Measurements from ENCODE around the gene DIAPH1.
"Not testable (repeated sequence)": the region's sequence is repeated elsewhere in the genome, so short reads cannot be mapped to it uniquely, and the experiment has no call there.

DIAPH1 gene

DNA sequence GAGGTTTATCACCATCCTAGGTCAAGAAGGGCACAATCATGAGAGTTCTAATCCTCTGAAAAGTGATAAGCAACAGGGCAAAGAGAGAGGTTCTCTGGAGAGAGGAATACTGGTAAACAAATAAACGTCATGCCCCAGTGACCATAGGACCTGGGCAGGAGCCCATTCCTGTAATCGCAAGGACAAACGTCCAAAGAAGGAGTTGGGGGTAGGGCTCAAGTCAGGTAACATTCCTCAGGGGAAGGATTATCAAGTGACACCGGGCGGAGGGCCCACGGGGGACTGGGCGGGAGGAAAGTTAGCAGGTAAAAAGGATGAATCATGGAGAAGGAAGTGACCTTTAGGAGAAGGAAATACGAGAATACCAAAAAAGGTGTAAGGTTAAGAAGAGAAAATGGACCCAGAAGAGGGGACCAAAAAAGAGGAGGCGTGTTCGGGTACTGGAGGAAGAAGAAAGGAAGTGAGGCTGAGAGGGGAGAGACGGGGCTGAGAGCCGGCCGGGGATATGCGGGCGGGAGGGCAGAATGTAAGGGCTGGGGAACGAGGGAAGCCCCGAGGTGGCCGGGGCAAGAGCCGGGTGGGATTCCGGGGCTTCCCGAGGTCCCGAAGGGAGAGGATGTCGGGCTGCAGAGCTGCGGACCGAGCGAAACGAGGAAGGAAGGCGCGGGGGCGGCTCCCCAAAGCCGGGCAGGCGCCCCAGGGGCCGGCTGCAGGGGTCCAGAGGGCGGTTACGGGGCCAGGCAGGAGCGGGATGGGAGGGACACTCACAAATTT is 583 bp downstream of the DIAPH1 start:
- H3K4me3 Mint-ChIP-seq = peak overlapping the region; percentile 97
- peaks cover 36% of the 10 kb centered on the region for H3K36me3 Mint-ChIP-seq (ENCODE audit: insufficient read depth)
- ATAC-seq (replicated peaks; ENCODE audit: extremely low read depth, poor library complexity, severe bottlenecking) = peak; percentile 54
- DNase-seq (ENCODE audit: low spot score in 2 of 2) = peak; percentile 24 to 38
- H3K9me3 Mint-ChIP-seq = no peaks in the 10 kb centered on the region
- H3K27ac Mint-ChIP-seq (ENCODE audit: low read depth) = peak overlapping the region; percentile 86
- no peaks in the 10 kb centered on the region for H3K27me3 Mint-ChIP-seq
- H3K4me1 Mint-ChIP-seq = peaks cover 42% of the 10 kb centered on the region

DNA sequence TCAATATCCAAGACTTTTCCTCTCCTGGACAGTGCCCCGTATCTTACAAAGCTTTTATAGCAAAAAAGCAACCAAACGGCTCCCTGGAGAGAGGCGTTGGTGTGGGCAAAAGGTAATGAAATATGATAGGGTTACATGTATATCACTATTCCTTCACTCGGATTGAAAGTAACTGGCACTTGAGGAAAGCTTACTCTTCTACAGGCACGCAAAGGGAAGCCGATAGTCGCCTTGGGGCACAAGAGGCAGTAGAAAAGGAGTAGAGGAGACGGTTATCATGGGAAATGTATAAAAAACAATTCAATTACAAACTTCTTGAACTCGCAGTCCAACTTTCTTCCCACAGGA is 1.1 kb downstream of the DIAPH1 start:
- H3K27ac Mint-ChIP-seq (ENCODE audit: low read depth) = peak overlapping the region; percentile 86
- H3K9me3 Mint-ChIP-seq = no peaks in the 10 kb centered on the region
- DNase-seq (ENCODE audit: low spot score in 2 of 2) (no peak), ATAC-seq (replicated peaks; ENCODE audit: extremely low read depth, poor library complexity, severe bottlenecking) (no peak)
- no peaks in the 10 kb centered on the region for H3K27me3 Mint-ChIP-seq
- peak overlapping the region; percentile 97 for H3K4me3 Mint-ChIP-seq
- H3K36me3 Mint-ChIP-seq (ENCODE audit: insufficient read depth) = peaks cover 32% of the 10 kb centered on the region
- H3K4me1 Mint-ChIP-seq = peaks cover 48% of the 10 kb centered on the region

DNA sequence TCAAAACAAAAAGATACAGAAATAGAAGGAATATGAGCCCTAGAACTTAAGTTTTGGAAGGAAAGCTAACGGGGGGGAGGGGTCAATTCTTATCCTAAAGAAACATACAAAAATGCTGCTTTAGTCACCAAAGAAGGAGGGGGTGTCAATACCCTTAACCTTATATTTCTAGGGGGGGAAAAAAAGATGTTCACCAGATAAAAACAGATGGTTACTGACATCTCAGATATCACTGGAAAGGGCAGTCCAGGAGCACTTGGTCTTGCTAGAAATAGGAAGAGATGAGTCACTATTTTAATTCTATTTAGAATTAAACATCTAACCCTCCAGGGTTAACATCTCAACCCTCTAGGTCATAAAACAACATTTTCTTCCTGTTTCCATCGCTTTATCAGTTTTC is 1.7 kb downstream of the DIAPH1 start:
- no peak for ATAC-seq (replicated peaks; ENCODE audit: extremely low read depth, poor library complexity, severe bottlenecking)
- H3K4me1 Mint-ChIP-seq = peaks cover 53% of the 10 kb centered on the region

DNA sequence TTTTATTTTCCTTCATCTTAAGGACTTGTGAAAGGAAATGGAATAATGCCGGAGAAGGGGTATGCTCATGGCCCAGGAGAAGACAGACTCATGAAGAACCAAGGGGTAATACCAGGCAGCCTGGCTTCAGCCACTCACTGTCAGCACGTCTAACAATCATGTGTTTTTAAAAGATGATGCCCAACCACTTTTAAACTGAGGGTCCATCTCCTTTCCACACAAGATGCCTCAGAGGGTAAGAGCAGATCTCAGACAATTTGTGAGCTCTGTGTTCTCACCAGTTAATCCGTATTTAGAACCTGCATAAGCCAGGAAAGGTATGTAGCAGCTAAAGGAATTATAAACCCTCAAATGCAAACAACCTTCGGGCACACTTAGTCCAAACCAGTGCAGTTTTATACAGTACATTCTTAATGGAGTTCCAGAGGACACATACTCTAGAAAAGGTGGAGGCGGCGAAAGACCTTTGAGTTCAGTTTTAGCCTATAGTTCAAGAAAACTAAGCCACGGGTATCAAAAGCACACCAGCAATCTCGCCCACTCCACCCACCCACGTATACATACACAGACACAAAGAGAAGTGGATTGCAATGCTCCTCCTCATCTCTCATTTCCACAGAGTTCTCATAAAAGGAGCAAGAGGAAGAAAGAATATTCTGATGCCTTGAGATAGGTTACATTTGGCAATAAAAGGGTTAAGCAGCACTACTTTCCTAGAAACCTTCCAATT is 2.6 kb downstream of the DIAPH1 start:
- Mint-ChIP-seq H3K9me3 (no peaks in the 10 kb centered on the region), H3K36me3 (ENCODE audit: insufficient read depth) (peaks cover 30% of the 10 kb centered on the region), H3K27me3 (no peaks in the 10 kb centered on the region), H3K4me1 (peaks cover 60% of the 10 kb centered on the region), H3K27ac (ENCODE audit: low read depth) (peak overlapping the region; percentile 86), H3K4me3 (peak overlapping the region; percentile 97)
- no peak for DNase-seq (ENCODE audit: low spot score in 2 of 2)
- no peak for ATAC-seq (replicated peaks; ENCODE audit: extremely low read depth, poor library complexity, severe bottlenecking)

More for the DNA sequence above, 1.7 kb downstream of the DIAPH1 start:
- Mint-ChIP-seq H3K4me3 (peak overlapping the region; percentile 97), H3K9me3 (no peaks in the 10 kb centered on the region), H3K27ac (ENCODE audit: low read depth) (peak overlapping the region; percentile 86), H3K36me3 (ENCODE audit: insufficient read depth) (peaks cover 27% of the 10 kb centered on the region), H3K27me3 (no peaks in the 10 kb centered on the region)
- DNase-seq (ENCODE audit: low spot score in 2 of 2) = no peak

DNA sequence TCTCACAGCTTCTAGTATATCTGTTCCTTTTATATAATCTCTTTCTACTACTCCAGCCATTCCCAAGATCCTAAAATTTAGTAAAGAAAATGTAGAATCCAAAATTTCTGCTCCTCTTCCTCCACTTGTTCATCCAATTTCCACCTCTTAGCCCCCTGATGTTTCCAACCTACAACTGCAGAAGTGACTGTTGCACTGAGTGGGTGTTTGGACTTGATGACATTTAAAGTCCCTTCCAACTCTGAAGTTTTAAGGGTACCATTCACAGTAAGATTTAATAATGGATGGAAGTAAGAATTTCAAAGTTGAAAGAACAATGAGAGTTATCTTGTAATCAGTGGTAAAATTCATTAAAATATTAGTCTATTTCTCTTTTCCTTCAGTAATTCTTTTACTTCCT is 5.5 kb downstream of the DIAPH1 start:
- Mint-ChIP-seq H3K4me1 (peaks cover 83% of the 10 kb centered on the region), H3K9me3 (no peaks in the 10 kb centered on the region), H3K36me3 (ENCODE audit: insufficient read depth) (peaks cover 31% of the 10 kb centered on the region), H3K4me3 (peak overlapping the region; percentile 44), H3K27me3 (no peaks in the 10 kb centered on the region), H3K27ac (ENCODE audit: low read depth) (peak overlapping the region; percentile 73)
- DNase-seq (ENCODE audit: low spot score in 2 of 2) = no peak
- ATAC-seq (replicated peaks; ENCODE audit: extremely low read depth, poor library complexity, severe bottlenecking) = no peak

DNA sequence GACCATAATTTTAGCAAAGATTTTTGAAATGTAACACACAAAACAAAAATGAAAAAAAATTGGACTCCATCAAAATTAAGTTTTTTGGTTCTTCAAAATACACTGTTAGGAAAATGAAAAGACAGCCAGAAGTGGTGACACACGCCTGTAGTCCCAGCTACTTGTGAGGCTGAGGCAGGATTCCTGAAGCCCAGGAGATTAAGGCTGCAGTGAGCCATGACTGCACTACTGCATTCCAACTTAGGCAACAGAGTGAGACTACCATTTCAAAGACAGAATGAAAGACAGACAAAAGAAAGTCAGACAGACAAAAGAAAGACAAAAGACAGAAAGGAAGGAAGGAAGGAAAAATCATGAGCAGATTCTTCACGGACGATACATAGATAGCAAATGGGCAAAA is 7.5 kb downstream of the DIAPH1 start:
- no peaks in the 10 kb centered on the region for H3K9me3 Mint-ChIP-seq
- peaks cover 83% of the 10 kb centered on the region for H3K4me1 Mint-ChIP-seq
- H3K27me3 Mint-ChIP-seq = no peaks in the 10 kb centered on the region
- H3K36me3 Mint-ChIP-seq (ENCODE audit: insufficient read depth) = peaks cover 25% of the 10 kb centered on the region
- DNase-seq (ENCODE audit: low spot score in 2 of 2) (no peak), ATAC-seq (replicated peaks; ENCODE audit: extremely low read depth, poor library complexity, severe bottlenecking) (no peak)
- peak overlapping the region; percentile 84 for H3K27ac Mint-ChIP-seq (ENCODE audit: low read depth)
- H3K4me3 Mint-ChIP-seq = peak overlapping the region; percentile 29

DNA sequence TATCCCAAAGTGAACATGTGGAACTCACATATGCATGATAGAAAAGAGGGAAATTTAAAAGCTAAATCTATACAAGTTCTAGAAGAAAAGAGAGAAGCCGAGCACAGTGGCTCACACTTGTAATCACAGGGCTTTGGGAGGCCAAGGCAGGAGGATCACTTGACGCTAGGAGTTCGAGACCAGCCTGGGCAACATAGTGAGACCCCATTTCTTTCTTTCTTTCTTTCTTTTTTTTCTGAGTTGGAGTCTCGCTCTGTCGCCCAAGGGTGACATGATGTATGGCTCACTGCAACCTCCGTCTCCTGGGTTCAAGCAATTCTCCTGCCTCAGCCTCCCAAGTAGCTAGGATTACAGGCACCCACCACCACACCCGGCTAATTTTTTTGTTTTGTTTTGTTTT is 8.9 kb downstream of the DIAPH1 start:
- Mint-ChIP-seq H3K27ac (ENCODE audit: low read depth) (peak overlapping the region; percentile 84), H3K36me3 (ENCODE audit: insufficient read depth) (peaks cover 17% of the 10 kb centered on the region), H3K4me1 (peaks cover 85% of the 10 kb centered on the region)
- H3K4me3 Mint-ChIP-seq; ATAC-seq (replicated peaks; ENCODE audit: extremely low read depth, poor library complexity, severe bottlenecking); H3K27me3 Mint-ChIP-seq; DNase-seq (ENCODE audit: low spot score in 2 of 2); H3K9me3 Mint-ChIP-seq: not testable (repeated sequence)

DNA sequence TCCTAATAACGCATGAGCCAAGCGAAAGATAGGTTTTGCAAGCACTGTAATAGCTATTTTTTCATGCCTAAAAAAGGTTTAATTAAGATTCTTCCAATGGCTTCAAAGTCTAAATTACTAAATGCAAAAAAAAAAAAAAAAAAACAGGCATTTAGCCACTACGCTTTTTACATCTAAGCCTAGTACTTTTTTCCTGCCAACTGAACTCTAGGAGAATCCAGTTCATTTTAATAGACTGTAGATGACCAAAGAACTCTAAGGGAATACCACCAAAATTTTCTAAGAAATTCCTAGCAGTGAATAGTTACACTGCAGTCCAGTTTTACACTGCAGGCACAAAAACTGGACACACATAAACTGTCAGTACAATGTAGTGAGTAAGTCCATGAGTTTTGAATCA is 9.8 kb downstream of the DIAPH1 start:
- no peak for ATAC-seq (replicated peaks; ENCODE audit: extremely low read depth, poor library complexity, severe bottlenecking)
- Mint-ChIP-seq H3K9me3 (no peaks in the 10 kb centered on the region), H3K4me3 (no peak overlapping the region), H3K27ac (ENCODE audit: low read depth) (peak overlapping the region; percentile 84), H3K4me1 (peaks cover 86% of the 10 kb centered on the region), H3K27me3 (no peaks in the 10 kb centered on the region), H3K36me3 (ENCODE audit: insufficient read depth) (peaks cover 19% of the 10 kb centered on the region)
- DNase-seq (ENCODE audit: low spot score in 2 of 2) = no peak

DNA sequence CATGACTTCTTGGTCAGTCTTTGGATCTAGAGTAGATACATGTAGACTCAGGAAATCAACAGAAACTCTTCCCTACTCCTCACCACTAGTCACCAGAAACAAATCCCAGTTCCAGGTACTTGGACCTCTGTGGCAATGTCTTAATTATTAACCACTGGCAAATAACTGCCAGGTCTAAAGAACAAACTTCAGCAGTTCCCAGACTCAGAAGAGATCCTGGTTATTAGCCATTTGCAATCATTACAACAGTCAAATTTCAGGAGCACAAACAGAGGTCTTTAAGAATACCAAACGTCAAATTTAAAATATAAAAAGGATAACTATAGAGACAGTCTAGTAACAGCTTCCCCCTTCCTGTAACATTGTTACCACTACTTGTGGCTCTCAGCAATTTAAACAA is 10.2 kb downstream of the DIAPH1 start:
- ATAC-seq (replicated peaks; ENCODE audit: extremely low read depth, poor library complexity, severe bottlenecking) (no peak), DNase-seq (ENCODE audit: low spot score in 2 of 2) (no peak)
- Mint-ChIP-seq H3K9me3 (no peaks in the 10 kb centered on the region), H3K4me3 (peak overlapping the region; percentile 71), H3K27ac (ENCODE audit: low read depth) (peak overlapping the region; percentile 84), H3K4me1 (peaks cover 86% of the 10 kb centered on the region), H3K27me3 (no peaks in the 10 kb centered on the region), H3K36me3 (ENCODE audit: insufficient read depth) (peaks cover 19% of the 10 kb centered on the region)

DNA sequence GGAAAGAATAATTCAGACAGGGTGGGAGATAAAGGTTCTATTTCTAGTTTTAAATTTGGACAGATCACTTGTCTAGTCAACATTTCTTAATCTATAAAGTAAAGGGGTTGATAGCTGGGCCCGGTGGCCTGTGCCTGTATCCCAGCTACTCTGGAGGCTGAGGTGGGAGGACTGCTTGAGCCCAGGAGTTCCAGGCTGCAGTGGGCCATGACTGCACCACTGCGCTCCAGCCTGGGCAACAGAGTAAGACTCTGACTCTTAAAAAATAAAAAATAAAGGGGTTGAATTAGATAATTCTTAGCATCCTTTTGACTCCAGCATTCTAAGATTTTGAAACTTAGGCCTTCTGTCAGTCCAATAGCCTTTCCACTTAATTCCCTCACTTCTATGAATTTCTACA is 10.8 kb downstream of the DIAPH1 start:
- no peak for ATAC-seq (replicated peaks; ENCODE audit: extremely low read depth, poor library complexity, severe bottlenecking)
- Mint-ChIP-seq H3K27me3 (no peaks in the 10 kb centered on the region), H3K36me3 (ENCODE audit: insufficient read depth) (peaks cover 19% of the 10 kb centered on the region), H3K9me3 (no peaks in the 10 kb centered on the region), H3K4me3 (peak overlapping the region; percentile 71), H3K4me1 (peaks cover 86% of the 10 kb centered on the region), H3K27ac (ENCODE audit: low read depth) (peak overlapping the region; percentile 84)
- DNase-seq (ENCODE audit: low spot score in 2 of 2) = no peak

DNA sequence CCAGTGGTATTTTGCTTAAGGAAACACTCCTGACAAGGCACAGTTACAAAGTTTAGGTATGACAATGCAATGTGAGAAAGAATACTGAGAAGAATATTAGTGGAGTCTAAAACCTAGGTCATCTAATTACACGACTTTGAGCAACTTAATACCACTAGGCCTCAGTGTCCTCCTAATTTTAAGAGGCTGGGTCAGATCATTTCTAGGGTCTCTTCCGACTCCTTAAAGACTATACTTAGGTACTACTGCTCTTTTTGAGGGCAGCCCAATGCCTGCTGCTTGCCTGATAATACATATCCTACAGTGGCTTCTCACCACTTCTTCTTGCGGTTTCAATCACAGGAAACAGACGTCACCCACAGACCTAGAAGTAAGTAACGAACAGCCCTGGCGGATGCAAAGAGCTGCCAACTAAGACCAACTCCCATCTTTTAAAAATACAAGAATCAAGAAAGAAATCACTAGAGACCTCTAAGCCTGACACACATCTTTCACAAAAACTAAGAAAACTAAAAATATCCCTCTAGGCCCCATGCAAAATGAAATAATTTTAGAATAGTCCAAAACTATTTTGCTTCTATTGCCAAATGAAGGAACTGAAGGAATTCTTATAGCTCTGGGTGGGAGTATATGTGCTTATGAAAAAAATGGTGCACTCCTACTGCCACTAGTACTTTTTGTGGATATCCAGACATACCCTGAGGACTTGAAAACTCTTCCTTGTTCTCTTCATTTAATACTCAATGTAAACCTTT is 13.1 kb downstream of the DIAPH1 start:
- H3K36me3 Mint-ChIP-seq (ENCODE audit: insufficient read depth) = peaks cover 9% of the 10 kb centered on the region
- no peaks in the 10 kb centered on the region for H3K27me3 Mint-ChIP-seq
- peak; percentile 99 for ATAC-seq (replicated peaks; ENCODE audit: extremely low read depth, poor library complexity, severe bottlenecking)
- H3K4me1 Mint-ChIP-seq = peaks cover 76% of the 10 kb centered on the region
- peak overlapping the region; percentile 71 for H3K4me3 Mint-ChIP-seq
- peak; percentile 37 to 69 for DNase-seq (ENCODE audit: low spot score in 2 of 2)
- peak overlapping the region; percentile 84 for H3K27ac Mint-ChIP-seq (ENCODE audit: low read depth)
- H3K9me3 Mint-ChIP-seq = no peaks in the 10 kb centered on the region

DNA sequence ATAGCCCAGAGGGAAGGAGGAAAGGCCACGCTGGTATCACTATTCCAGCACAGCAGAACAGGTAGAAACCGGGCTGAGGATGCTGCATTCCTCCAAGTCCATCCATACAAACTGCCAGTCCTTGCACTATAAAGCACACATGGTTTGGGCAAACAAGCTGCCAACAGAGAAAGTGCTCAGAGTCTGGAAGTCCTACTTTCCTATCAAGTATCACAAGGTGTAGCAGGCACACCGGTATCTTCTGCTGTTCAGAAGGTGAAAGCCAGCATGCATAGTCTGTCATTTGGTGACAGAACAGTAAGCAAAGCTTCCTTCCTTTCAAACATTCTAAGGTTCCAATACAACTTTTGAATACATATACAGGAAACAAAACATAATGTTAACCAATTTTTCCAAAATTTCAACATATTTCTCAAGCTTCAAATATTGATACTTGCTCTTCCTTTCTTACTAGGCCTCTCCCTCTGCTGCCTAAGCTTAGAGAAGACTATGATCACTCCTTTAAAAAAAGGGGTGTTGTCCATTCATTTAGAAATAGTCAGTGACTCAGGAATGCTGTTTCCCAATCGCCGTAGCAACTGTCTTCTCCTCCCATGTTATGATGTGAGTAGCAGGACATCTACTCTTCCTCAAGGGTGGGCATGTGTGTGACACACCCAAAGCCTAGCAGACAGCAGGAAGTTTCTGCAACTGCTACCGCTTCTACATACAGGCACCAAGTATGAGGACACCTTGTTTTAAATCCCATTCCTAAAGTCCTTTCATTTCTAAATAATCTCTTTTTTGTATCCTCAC is 14.7 kb downstream of the DIAPH1 start:
- Mint-ChIP-seq H3K9me3 (no peaks in the 10 kb centered on the region), H3K4me1 (peaks cover 78% of the 10 kb centered on the region), H3K36me3 (ENCODE audit: insufficient read depth) (peaks cover 6% of the 10 kb centered on the region), H3K27me3 (no peaks in the 10 kb centered on the region), H3K4me3 (peak overlapping the region; percentile 72), H3K27ac (ENCODE audit: low read depth) (peak overlapping the region; percentile 84)
- DNase-seq (ENCODE audit: low spot score in 2 of 2) (no peak), ATAC-seq (replicated peaks; ENCODE audit: extremely low read depth, poor library complexity, severe bottlenecking) (no peak)
